Measurements from ENCODE around the gene RASGRF1.

RASGRF1 gene

DNA sequence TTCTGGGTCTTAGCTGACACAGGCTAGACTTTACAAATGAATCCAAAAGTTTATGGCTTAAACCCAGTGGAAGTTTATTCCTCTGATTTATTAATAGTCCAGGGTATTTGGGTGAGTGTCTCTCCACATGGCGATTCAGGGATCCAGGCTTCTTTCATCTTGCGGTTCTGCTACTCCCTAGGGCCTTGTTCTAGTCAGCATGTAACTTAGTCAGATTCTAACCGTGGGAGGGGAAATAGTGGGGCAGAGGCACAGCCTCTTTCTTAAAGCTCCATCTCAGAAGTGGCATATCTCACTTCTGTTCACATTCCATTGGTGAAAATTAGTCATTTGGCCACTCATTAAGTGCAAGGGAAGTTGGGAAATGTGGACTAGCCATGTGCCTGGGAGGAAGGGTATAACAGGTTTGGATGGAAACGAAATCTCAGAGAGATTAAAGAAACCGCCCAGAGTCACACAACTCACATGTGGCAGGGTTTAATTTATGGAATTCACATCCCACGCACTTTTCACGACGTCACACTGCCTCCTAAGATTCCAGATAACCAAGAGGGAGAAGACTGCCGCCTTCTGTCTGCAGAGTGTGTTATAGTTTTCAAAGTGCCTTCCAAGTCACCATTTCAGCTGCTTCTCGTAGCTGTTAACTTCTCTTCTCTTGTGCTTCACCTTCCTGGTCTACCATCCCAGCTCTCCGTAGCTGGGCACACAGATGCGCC, 11.4 kb upstream of the RASGRF1 start:
- in situ Hi-C loops (cut with MboI; ENCODE audit: low sequenced_read_pairs), result no loop called here

DNA sequence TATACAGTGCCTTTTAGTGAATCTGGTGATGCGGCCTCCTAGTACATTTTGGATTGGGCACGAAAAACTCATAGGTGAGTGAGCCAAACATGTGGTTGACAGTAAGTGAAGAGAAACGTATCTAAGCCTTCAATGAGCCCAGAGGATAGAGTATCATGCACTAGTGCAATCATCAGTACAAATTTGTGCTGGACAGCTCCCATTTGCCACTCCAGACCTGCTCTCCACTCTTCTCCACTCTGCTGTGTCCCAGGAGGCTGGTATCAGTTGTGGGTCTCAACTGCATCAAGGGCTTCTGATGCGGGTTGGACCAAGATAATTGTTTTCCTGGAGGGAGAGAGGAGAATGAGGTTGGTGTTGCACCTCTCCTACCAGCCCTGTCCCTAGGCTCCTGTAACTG, 9.1 kb upstream of the RASGRF1 start:
- in situ Hi-C loops (cut with MboI; ENCODE audit: low sequenced_read_pairs), result no loop called here

DNA sequence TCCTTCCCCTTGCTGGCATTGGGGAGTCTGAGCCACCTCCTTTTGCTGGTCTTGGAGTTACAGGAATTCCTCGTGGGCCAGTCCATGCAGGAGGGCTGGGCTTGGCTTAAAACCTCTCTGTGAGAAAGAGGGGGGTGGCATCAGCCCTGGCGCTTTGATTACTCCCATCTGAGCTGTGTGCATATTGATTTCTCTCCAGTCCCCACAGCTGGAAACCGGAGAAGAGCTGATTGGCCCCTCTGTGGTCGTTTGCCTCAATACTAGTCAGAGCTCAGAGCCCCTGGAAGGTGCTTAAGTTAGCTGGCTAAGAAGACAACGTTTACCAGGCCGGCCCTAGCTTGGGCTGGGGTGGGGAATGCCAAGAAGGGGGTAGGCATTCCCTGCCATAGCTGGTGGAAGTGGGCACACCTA, 4.0 kb upstream of the RASGRF1 start:
- in situ Hi-C loops (cut with MboI; ENCODE audit: low sequenced_read_pairs), result no loop called here

DNA sequence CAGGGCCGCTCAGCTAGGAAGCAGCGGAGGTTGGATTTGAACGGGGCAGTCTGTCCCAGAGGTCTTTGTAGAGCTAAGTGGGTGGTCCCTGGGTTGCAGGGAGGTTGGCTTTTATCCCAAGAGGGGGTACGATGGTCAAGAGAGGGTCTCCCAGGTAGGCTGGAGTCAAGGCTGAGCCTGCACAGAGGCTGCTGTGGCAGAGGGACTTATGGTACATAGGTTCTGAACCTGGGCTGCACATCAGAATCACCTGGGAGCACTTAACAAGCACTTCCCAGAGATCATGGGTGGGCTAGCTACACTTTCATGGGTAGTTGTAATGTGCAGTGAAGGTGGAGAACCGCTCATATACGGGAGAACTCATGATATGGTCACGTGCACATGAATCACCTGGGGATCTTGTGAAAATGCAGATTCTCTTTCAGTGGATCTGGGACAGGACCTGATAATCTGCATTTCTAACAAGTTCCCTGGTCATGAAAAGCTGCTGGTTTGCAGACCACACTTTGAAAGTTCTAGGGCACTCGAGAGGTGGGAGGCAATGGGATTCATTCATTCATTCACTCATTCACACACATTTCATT, 2.9 kb upstream of the RASGRF1 start:
- in situ Hi-C loops (cut with MboI; ENCODE audit: low sequenced_read_pairs), result no loop called here

DNA sequence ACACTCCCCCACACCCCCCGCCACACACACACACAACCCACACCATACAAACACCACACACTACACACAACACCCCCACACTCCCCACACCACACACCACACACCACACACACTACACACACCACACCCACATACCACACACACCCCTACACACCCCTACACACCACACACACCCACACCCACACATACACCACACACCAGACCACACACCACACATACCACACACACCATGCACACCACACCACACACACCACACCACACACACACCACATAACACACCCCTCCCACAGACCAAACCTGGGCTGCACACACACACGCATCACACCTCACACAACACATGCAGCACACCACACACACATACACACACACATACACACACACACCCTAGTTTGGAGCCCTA, 1.8 kb upstream of the RASGRF1 start:
- in situ Hi-C loops (cut with MboI; ENCODE audit: low sequenced_read_pairs), result no loop called here

DNA sequence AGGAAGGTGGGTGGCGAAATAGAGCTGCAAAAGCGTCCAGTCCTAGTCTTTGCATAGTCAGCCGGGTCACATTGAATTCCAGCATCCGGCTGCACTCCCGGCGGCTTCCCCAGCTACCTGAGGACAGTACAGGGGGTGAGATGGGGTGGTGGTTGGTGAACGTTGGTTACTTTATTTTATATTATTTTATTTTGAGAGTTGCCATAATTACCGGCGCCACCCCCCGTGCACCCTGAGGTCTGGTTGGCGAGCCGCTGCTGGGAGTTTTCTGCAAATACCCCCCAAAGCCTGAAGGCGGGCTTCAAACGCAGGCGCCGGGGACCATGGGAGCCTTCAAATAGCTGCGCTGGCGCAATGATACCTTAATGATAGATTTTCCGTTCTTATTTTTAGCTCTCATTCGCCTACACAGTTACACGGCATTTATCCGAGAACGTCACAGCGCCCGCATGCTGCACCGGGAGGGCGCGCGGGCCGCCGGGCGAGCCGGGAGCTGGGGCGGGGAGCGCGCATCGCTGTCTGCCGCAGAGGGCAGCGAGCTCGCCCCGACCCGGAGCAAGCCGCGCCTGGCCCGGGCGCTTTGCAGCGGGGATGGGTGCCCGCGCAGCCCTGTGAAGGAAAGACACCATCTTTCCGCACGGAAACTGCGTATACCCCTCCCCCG, 756 bp upstream of the RASGRF1 start:
- in situ Hi-C loops (cut with MboI; ENCODE audit: low sequenced_read_pairs), result no loop called here

DNA sequence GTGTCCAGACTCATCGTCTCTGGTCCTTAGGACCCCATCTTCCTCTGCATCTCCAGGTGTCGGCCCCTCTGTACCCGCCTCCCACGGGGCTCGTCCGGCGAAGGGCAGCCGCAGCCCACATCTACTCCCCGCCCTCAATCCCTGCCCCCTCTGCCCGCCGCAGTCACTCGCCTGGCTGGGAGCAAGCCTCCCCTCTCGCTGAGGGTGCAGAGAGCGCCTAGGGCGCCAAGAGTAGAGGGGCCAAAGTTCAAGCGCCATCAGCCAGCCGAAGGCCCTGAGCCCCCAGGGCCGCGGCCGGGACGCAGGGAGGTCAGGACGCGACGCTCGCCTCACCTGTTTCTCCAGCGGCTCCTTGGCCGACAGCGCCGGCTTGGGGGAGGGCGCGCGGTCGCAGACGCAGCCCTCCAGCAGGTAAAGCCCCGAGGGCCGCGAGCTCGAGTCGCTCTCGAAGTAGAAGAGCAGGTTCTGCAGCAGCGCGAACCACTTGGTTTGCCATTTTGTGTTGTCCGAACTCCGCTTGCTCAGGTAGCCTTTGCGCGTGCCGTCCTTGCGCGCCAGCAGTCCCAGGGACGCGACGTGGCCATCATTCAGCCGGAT, 592 bp downstream of the RASGRF1 start:
- in situ Hi-C loops (cut with MboI; ENCODE audit: low sequenced_read_pairs), result no loop called here

DNA sequence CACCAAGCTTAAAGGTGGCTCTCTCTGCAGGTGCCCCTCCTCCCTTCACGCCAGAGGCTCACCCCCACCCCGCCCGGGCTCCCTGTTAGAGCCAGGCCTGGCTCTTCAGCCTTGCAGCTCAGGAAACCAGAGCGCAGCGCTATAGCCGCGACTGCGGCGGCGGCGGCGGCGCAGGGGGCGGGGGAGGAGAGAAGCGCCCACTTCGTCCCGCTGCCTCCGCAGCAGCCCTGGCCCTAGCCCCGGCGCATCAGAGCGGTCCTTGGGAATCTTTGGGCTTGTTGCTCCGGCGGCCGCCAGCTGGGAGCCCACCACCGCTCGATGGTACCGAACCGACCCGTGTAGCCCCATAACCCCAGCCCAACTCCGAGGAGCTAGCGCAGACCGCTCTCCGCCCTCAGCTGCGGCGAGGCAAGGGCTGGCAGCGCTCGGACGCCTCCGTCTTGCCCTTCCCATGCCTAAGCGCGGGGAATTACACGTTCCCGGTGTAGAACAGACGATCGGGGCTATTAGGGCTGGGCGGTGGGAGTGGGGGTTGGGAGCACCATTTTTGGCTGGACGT, 1.2 kb downstream of the RASGRF1 start:
- in situ Hi-C loops (cut with MboI; ENCODE audit: low sequenced_read_pairs), result no loop called here

DNA sequence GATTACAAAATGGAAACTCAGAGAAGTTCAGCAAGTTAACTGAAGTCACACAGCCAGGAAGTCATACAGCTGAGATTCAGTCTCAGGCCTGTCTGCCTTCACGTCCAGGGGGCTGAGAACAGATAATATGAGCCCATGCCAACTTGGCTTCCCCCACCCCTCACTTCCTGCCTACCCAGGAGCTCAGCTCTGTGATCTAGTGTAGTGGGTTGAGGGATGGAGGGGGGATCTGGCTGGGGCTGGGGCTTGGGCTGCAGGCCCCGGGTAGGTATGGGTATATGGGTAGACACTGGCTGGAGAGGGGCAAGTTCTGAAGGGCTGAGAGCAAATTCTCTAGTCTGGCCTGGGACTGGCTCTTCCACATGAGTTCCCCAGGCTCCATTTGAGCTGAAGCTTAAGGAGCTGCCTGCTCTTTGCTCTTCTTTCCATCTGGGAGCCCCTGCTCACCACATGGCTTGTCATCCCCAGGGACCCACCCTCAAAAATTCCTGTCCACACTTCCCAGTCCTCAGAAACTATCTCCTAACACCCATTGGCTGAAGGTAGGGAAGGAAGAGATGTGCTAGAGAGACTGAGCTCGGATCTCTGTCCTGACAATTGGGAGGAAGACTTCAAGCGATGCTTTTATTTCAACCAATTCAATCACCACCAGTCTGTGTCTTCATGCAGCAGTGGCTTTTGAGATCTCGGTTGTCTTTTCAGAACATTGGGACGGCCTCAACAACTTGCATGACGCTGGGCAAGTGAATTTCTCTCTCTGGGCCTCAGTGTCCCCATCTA, 2.0 kb downstream of the RASGRF1 start:
- in situ Hi-C loops (cut with MboI; ENCODE audit: low sequenced_read_pairs), result no loop called here

DNA sequence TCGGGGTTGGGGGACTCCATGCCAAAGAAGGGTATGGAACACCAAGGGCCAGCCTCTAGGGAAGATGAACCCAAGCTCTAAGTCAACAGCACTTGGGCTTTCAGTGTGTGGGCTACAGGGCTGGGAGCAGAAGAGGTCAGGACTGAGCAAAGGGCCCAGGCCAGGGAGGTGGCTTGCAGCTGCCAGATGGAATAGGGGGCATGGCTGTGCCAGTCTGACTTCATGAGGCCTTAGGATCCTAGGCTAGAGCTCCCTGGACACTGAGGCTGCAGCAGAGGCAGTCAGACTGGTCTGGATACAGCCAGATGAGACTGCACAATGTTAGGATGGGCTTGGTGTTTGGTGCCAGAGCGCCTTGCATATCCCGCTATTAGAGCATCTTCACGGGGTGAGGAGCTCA, 3.8 kb downstream of the RASGRF1 start:
- in situ Hi-C loops (cut with MboI; ENCODE audit: low sequenced_read_pairs), result no loop called here

DNA sequence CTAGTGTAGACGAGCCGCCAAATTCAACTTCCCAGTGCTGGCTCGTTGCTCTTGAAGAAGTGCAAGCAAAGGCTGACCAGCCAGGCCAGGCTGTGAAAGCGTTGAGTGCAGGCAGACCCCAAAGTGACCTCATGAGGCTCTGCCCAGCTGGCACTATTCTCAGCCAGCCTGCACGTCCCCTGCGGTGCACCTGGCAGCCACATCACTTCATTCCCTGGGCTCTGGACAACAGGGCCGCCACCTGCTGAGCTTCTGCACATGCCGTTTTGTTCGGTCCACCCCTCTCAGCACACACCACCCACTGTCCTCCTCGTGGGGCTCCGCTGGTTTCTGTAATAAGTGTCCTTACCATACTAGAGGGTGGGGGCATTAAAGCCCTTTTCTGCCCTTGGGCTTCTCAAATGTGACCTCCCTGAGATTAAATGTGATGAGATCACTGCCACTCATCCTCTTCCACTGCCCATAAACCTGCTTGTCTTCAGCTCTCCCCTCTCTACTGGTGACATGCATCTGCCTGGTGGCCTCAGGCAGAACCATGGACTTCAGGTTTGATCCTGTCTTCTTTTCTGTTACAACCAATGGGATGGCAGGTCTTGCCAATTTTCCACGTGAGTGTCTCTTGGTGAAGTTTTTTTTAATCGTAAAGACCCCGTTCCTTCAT, 6.1 kb downstream of the RASGRF1 start:
- in situ Hi-C loops (cut with MboI; ENCODE audit: low sequenced_read_pairs), result no loop called here

DNA sequence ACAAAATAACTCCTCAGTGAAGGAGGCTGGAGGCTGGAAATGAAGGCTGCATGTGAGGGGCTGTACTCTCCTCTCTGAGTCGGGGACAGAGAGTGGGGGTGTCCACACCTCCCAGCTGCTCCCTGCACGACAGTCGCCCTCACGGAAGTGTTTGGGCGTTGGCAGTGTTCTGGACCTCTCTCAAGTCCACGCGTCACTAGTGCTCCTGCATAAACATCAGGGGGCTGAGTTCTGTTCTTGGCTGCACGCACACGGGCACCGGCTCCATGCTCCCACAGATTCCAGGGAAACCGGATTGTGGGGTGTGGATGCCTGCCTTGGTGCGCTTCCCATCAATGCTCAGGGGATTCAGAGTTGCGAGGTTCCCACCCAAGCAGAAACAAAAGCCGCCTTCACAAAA, 7.4 kb downstream of the RASGRF1 start:
- in situ Hi-C loops (cut with MboI; ENCODE audit: low sequenced_read_pairs), result no loop called here

DNA sequence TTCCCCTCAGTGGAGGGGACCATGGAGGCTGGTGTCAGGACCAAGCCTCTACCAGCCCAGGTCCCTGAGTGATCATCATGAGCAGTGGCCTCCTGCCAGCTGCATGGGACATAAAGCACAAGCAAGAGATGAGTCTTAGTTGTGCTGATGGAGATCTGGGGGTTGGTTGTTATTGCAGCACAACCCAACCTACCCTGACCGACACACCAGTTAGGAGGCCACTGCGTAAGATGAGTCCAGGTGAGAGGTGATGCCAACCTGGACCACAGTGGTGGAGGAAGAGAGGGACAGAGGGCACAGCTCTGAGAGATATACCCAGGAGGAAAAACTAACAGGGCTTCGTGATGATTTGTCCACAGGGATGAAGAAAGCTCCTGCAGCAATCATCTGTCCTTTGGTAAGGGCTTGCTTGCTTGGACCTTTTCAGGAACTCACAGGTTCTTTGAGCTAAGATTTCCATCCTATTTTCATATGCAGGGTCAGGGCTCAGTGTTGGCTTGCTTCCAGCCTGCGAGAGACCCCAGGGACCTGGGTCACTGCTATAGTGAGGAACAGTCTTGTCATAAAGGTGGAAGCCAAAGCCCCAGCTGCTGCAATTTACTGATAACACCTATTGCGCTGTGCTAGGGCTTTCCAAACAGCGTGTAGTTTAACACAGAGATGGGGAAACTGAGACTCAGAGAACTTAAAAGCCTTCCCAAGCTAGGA, 8.1 kb downstream of the RASGRF1 start:
- in situ Hi-C loops (cut with MboI; ENCODE audit: low sequenced_read_pairs), result no loop called here

DNA sequence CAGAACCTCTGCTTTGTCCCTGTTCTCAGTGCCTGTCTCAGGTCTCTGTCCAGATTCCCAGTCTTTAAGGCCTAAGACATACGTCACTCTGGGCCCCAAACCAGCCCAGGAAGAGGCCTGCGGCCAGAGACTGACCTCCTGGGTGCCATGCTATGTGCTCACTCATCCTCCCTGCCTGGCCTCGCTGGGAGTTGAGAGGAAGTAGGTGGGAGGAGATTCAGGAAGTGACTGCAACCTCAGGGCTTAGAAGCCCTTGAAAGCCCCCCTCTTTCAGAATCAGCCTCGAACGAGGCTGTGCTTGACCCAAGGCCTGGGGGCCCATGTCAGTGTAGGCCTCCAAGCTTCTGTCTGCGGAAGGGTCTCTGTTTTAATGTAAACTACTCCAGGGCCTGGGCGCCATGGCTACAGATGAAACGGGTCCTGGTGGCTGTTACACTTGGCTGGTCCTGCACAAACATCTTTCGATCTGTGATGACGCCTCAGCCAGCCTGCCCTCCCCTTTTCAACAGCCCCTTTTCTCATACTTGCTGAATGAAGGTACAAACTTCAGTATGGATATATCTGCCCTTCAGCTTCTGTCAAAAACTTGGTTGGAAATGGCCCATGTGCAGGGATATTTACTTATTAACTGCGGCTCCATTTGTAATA, 11.7 kb downstream of the RASGRF1 start:
- in situ Hi-C loops (cut with MboI; ENCODE audit: low sequenced_read_pairs), result no loop called here

DNA sequence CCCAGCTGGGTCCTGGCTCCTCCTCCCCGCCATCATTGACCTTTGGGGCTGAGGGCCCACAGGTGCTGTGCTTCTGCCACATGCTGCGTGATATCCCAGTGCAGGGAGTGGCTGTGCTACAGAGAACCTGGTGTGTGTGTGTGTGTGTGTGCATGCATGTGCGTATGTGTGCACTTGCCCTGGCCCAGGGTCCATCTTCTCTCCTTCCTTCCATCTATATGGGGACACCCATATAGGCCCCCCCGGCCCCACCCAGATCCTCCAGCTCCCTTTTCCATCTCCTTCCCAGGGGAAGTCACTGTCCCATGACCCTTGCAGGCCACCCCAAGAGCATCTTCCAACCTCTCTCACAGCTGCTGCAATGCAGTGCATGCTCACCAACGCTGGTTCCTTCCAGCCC, 12.6 kb downstream of the RASGRF1 start:
- in situ Hi-C loops (cut with MboI; ENCODE audit: low sequenced_read_pairs), result no loop called here

DNA sequence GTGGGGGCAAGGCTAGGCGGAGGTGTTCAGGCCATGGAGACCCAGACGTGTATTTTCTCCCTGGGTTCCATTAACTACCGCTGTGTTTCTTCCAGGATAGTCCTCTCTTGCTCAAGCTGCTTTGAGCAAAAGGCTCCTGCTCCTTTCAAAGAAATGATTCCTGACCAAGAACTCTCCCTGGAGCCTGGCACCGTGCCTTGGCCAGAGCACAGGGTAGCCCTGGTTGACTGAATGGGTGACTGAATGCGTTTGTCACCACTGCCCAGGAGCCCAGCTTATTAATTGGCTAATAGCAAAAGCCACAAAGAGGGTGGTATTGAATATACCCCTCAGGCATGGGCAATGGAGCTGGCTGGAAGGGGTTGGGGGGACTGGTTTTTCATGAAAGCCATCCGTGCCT, 13.9 kb downstream of the RASGRF1 start:
- in situ Hi-C loops (cut with MboI; ENCODE audit: low sequenced_read_pairs), result no loop called here

DNA sequence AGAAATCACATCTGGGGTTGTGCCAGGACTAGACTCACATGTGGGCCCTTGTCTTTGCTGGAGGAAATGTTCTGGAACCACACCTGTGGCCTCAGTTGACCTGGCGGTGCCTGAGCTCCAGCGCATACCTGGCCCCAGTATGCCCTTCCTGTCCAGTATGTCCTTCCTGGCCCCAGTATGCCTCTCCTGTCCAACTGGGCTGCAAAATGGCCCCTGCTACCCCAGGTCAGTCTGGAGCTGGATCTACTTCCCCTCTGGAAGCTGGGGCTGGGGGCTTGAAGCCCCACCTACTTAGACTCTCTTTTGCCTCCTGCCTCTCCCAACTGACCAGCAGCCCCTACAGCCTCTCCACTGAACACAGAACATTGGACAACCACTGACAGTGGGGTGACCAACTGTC, 15.3 kb downstream of the RASGRF1 start:
- in situ Hi-C loops (cut with MboI; ENCODE audit: low sequenced_read_pairs), result no loop called here

DNA sequence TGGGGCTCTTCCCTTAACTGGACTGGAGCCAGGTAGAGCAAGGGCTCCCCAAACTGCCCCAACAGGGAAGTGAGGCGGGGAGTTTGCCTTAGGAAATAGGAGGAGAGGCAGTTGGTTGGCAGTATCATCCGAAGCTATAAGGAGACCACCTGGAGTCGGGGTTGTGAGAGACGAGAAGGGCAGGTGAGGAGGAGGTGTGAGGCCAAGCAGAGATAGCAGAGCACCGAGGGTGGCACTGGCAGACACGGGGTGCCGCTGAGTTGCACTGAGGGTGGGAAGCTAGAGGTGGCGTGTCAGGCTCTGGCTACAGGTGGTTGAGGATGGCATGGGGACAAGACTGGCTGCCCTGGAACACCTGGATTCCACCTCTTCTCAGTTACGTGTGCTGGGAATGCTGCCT, 17.2 kb downstream of the RASGRF1 start:
- in situ Hi-C loops (cut with MboI; ENCODE audit: low sequenced_read_pairs), result no loop called here

DNA sequence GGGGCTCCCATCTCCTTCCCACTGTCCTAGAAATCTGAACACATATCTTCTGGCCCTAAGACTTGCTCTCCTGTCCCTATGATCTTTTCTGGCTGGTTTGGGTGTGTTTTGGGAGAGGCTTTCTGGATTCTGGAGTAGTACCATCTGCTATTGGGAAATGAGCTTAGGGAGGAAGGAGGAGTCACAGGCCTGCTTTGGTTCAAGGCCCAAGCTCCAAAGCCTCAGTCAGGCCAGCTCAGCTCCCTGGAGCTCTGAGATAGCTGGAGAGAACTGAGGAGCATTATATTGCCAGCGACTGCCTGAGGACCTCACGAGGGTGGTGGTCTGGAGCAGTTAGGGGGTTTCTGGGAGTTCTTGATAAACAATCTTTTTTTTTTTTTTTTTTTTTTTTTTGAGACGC, 18.7 kb downstream of the RASGRF1 start:
- in situ Hi-C loops (cut with MboI; ENCODE audit: low sequenced_read_pairs), result no loop called here
